ENCODE data around the gene CYP4F8.

Gene CYP4F8

DNA sequence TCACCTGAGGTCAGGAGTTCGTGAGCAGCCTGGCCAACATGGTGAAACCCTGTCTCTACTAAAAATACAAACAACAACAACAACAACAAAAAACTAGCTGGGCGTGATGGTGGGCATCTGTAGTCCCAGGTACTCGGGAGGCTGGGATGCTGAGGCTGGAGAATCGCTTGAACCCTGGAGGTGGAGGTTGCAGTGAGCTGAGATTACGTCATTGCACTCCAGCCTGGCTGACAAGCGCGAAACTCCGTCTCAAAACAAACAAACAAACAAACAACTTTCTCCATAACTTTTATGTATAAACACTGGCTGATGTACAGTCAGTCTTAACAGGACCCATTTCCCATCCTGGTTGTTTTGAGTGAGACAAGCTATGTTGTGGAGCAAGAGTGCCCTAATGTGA lies 5.8 kb upstream of the CYP4F8 start:
- no peak overlapping the region for H2AFZ ChIP-seq
- H3K4me3 ChIP-seq (ENCODE audit: low read depth, low read length): no peak overlapping the region
- no peak overlapping the region for H3K4me2 ChIP-seq (ENCODE audit: low read length)
- no peak for TF ChIP-seq CTCF (IDR thresholded peaks at IDR 0.05)
- no peaks in the 10 kb centered on the region for H3K79me2 ChIP-seq
- no peak overlapping the region for H3K27ac ChIP-seq
- H3K4me1 ChIP-seq: peaks cover under 1% of the 10 kb centered on the region
- H3K9me3 ChIP-seq (ENCODE audit: control insufficient read depth, low read length): no peaks in the 10 kb centered on the region
- H3K36me3 ChIP-seq (ENCODE audit: control insufficient read depth, insufficient read depth, low read length): no peaks in the 10 kb centered on the region
- H3K9ac ChIP-seq: no peak overlapping the region
- H3K27me3 ChIP-seq (ENCODE audit: control insufficient read depth, insufficient read depth, low read length): no peaks in the 10 kb centered on the region

GRCh38 chr19:15612342-15612741 lies 2.7 kb upstream of the CYP4F8 start:
- TF ChIP-seq CTCF (IDR thresholded peaks at IDR 0.05): no peak
- Histone ChIP-seq H3K4me3 (ENCODE audit: low read depth, low read length) (no peak overlapping the region), H3K4me1 (peaks cover 7% of the 10 kb centered on the region), H3K9ac (no peak overlapping the region), H3K36me3 (ENCODE audit: control insufficient read depth, insufficient read depth, low read length) (no peaks in the 10 kb centered on the region), H2AFZ (no peak overlapping the region), H3K9me3 (ENCODE audit: control insufficient read depth, low read length) (no peaks in the 10 kb centered on the region), H3K79me2 (no peaks in the 10 kb centered on the region), H3K4me2 (ENCODE audit: low read length) (no peak overlapping the region), H3K27me3 (ENCODE audit: control insufficient read depth, insufficient read depth, low read length) (no peaks in the 10 kb centered on the region), H3K27ac (no peak overlapping the region)

DNA sequence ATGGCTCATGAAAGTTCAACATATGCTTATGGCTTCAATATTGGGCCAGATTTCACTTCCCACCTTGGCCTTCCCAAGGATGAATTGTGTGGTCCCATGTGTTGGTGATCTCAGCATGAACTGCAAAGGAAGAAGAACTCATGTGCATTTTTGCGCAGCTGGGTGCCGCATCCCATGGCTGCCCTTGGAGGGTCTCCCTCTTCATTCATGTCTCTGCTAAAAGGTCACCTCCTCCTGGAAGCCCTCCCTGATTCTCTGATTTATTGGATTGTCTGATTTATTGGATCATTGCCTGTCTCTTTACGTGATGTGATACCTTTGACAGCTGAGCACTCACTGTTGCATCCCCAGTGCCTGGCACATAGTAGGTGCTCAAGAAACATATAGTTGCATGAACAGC lies 1.7 kb upstream of the CYP4F8 start:
- H3K4me2 ChIP-seq (ENCODE audit: low read length): no peak overlapping the region
- H2AFZ ChIP-seq: no peak overlapping the region
- H3K27me3 ChIP-seq (ENCODE audit: control insufficient read depth, insufficient read depth, low read length): peaks cover 3% of the 10 kb centered on the region
- H3K9ac ChIP-seq: no peak overlapping the region
- no peak for TF ChIP-seq CTCF (IDR thresholded peaks at IDR 0.05)
- no peaks in the 10 kb centered on the region for H3K9me3 ChIP-seq (ENCODE audit: control insufficient read depth, low read length)
- H3K36me3 ChIP-seq (ENCODE audit: control insufficient read depth, insufficient read depth, low read length): no peaks in the 10 kb centered on the region
- no peak overlapping the region for H3K27ac ChIP-seq
- H3K4me1 ChIP-seq: peaks cover 7% of the 10 kb centered on the region
- no peaks in the 10 kb centered on the region for H3K79me2 ChIP-seq
- no peak overlapping the region for H3K4me3 ChIP-seq (ENCODE audit: low read depth, low read length)

GRCh38 chr19:15615526-15615925 lies 508 bp downstream of the CYP4F8 start:
- Histone ChIP-seq H3K79me2 (no peaks in the 10 kb centered on the region), H3K36me3 (ENCODE audit: control insufficient read depth, insufficient read depth, low read length) (no peaks in the 10 kb centered on the region), H3K9ac (no peak overlapping the region), H3K4me3 (ENCODE audit: low read depth, low read length) (no peak overlapping the region), H3K27me3 (ENCODE audit: control insufficient read depth, insufficient read depth, low read length) (peaks cover 8% of the 10 kb centered on the region), H3K4me1 (peaks cover 7% of the 10 kb centered on the region), H3K9me3 (ENCODE audit: control insufficient read depth, low read length) (no peaks in the 10 kb centered on the region), H3K27ac (no peak overlapping the region), H2AFZ (peak overlapping the region; percentile 16), H3K4me2 (ENCODE audit: low read length) (no peak overlapping the region)
- no peak for TF ChIP-seq CTCF (IDR thresholded peaks at IDR 0.05)

- Histone ChIP-seq H3K9ac (no peak overlapping the region), H3K36me3 (ENCODE audit: control insufficient read depth, insufficient read depth, low read length) (no peaks in the 10 kb centered on the region), H3K4me3 (ENCODE audit: low read depth, low read length) (no peak overlapping the region), H3K27ac (no peak overlapping the region), H3K9me3 (ENCODE audit: control insufficient read depth, low read length) (no peaks in the 10 kb centered on the region), H3K4me1 (peaks cover 7% of the 10 kb centered on the region), H3K4me2 (ENCODE audit: low read length) (no peak overlapping the region), H3K27me3 (ENCODE audit: control insufficient read depth, insufficient read depth, low read length) (peaks cover 8% of the 10 kb centered on the region), H3K79me2 (no peaks in the 10 kb centered on the region), H2AFZ (no peak overlapping the region)
- no peak for TF ChIP-seq CTCF (IDR thresholded peaks at IDR 0.05)
Observed at GRCh38 chr19:15616183-15616582, 1.2 kb downstream of the CYP4F8 start.

All from parathyroid adenoma (tissue), 2 donors.